ENCODE results near the gene UFD1. TPM values are rescaled to one million over a fixed set of nuclear protein-coding genes. Genes with fewer than 3 reads are reported as not detected.

Gene UFD1
- total and polyA plus RNA-seq, 2 experiments from 2014 or later, result 51.5 to 79.1 TPM

DNA sequence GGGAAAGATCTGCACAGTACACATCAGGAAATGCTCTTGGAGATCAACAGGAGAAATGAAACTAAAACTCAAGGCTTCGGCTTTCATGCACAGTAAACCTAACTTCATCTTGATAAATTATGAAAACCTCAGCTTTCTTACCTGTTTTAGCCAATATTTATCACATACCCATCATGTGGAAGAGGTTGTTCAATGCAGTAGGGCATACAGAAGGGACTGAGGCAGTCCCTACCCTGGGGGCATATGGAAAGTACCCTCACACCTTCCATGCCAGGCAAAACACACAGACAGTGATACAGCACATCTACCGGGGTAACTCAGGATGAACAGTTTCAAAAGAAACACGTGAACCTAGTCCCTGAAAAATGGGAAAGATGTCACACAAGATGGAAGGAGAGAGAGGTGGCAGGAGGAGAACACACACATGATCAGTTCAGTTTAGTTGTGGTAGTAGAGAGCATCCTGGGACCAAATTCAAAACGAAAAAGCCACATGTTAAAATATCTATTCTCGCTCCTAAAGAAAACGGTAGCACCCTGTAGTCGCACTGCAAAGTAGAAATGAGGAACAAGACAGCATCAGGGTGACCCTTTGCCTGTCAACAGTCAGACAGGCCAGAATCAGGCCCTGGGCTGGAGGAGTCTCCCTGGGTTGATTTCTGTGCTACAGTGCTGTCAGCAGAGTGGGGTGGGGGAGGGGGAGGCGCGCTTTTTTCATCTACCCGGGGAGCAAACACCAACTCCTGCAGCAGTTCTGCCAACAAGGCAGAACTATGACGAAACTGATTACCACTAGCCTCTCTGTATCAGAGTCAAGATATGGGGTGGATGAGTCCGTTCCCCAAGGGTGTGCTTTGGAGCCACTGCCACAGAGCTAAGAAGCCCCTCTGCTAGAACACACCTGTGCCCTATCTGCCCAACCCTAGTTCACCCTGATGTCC is 48.8 kb downstream of the UFD1 start:
- no peaks in the 10 kb centered on the region for H3K9me3 ChIP-seq (ENCODE audit: low read depth)
- H3K27me3 ChIP-seq, result no peaks in the 10 kb centered on the region
- H3K4me1 ChIP-seq (ENCODE audit: insufficient read depth), result peaks cover 18% of the 10 kb centered on the region
- DNase-seq (ENCODE audit: low spot score), result peak; percentile 79
- H3K4me2 ChIP-seq, result peak overlapping the region; percentile 97
- H4K20me1 ChIP-seq (ENCODE audit: insufficient read depth, poor library complexity, severe bottlenecking), result peaks cover 28% of the 10 kb centered on the region
- H3K9me2 ChIP-seq (replicated peaks; ENCODE audit: insufficient read depth), result no peaks in the 10 kb centered on the region
- TF ChIP-seq, protein P1, sequence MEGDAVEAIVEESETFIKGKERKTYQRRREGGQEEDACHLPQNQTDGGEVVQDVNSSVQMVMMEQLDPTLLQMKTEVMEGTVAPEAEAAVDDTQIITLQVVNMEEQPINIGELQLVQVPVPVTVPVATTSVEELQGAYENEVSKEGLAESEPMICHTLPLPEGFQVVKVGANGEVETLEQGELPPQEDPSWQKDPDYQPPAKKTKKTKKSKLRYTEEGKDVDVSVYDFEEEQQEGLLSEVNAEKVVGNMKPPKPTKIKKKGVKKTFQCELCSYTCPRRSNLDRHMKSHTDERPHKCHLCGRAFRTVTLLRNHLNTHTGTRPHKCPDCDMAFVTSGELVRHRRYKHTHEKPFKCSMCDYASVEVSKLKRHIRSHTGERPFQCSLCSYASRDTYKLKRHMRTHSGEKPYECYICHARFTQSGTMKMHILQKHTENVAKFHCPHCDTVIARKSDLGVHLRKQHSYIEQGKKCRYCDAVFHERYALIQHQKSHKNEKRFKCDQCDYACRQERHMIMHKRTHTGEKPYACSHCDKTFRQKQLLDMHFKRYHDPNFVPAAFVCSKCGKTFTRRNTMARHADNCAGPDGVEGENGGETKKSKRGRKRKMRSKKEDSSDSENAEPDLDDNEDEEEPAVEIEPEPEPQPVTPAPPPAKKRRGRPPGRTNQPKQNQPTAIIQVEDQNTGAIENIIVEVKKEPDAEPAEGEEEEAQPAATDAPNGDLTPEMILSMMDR (IDR thresholded peaks at IDR 0.05; ENCODE audit: poor library complexity), result no peak
- no peak for TF ChIP-seq EZH2phosphoT487 (IDR thresholded peaks at IDR 0.05; ENCODE audit: low read depth, severe bottlenecking, unreplicated experiment)
- TF ChIP-seq EZH2 (IDR thresholded peaks at IDR 0.05; ENCODE audit: borderline replicate concordance), result no peak
- peak overlapping the region; percentile 64 for H2AFZ ChIP-seq
- H3K79me2 ChIP-seq, result peaks cover 72% of the 10 kb centered on the region
- H3K27ac ChIP-seq, result peak overlapping the region; percentile 98
- H3K36me3 ChIP-seq (replicated peaks; ENCODE audit: insufficient read depth, low read depth), result no peaks in the 10 kb centered on the region
- H3K4me3 ChIP-seq, result peak overlapping the region; percentile 80
- 32% methylated on average over 12 of the region's 12 CpGs for WGBS (ENCODE audit: low lambda C conversion rate, missing lambda C conversion rate)

DNA sequence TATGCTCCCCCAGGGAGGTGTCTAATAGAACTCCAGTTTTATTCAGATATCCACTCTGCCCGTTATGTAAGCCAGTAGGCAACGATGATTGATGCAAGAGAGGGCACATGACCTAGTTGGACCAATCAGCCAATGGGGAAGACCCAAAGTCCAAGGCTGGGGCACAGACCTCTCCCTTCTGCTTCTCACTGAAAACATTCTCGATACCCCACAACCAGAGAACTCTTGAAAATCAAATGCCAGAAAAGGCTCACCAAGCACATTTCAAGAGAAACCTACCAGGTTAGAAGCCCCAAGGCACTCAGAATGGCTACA is 54.9 kb downstream of the UFD1 start:
- DNase-seq (ENCODE audit: low spot score), result no peak
- Histone ChIP-seq H3K27me3 (no peaks in the 10 kb centered on the region), H3K36me3 (replicated peaks; ENCODE audit: insufficient read depth, low read depth) (no peaks in the 10 kb centered on the region), H3K4me2 (no peak overlapping the region), H3K4me3 (no peak overlapping the region), H4K20me1 (ENCODE audit: insufficient read depth, poor library complexity, severe bottlenecking) (peaks cover 79% of the 10 kb centered on the region), H2AFZ (no peak overlapping the region), H3K27ac (no peak overlapping the region), H3K4me1 (ENCODE audit: insufficient read depth) (peaks cover 1% of the 10 kb centered on the region), H3K79me2 (peaks cover 100% of the 10 kb centered on the region), H3K9me3 (ENCODE audit: low read depth) (no peaks in the 10 kb centered on the region), H3K9me2 (replicated peaks; ENCODE audit: insufficient read depth) (no peaks in the 10 kb centered on the region)
- 86% methylated on average over 3 of the region's 3 CpGs for whole genome bisulfite sequencing (ENCODE audit: low lambda C conversion rate, missing lambda C conversion rate)
- TF ChIP-seq EZH2phosphoT487 (IDR thresholded peaks at IDR 0.05; ENCODE audit: low read depth, severe bottlenecking, unreplicated experiment), result no peak
- TF ChIP-seq, protein P1 (IDR thresholded peaks at IDR 0.05; ENCODE audit: poor library complexity), result no peak
- TF ChIP-seq EZH2 (IDR thresholded peaks at IDR 0.05; ENCODE audit: borderline replicate concordance), result no peak

GRCh38 chr22:19422440-19423301 is 56.3 kb downstream of the UFD1 start:
- no peaks in the 10 kb centered on the region for H3K27me3 ChIP-seq
- TF ChIP-seq EZH2 (IDR thresholded peaks at IDR 0.05; ENCODE audit: borderline replicate concordance) (no peak), EZH2phosphoT487 (IDR thresholded peaks at IDR 0.05; ENCODE audit: low read depth, severe bottlenecking, unreplicated experiment) (no peak)
- TF ChIP-seq, protein P1 (IDR thresholded peaks at IDR 0.05; ENCODE audit: poor library complexity), result no peak
- H4K20me1 ChIP-seq (ENCODE audit: insufficient read depth, poor library complexity, severe bottlenecking), result peaks cover 82% of the 10 kb centered on the region
- H3K4me1 ChIP-seq (ENCODE audit: insufficient read depth), result no peaks in the 10 kb centered on the region
- no peaks in the 10 kb centered on the region for H3K9me3 ChIP-seq (ENCODE audit: low read depth)
- H2AFZ ChIP-seq, result no peak overlapping the region
- DNase-seq (ENCODE audit: low spot score), result no peak
- H3K4me3 ChIP-seq, result no peak overlapping the region
- no peaks in the 10 kb centered on the region for H3K36me3 ChIP-seq (replicated peaks; ENCODE audit: insufficient read depth, low read depth)
- H3K4me2 ChIP-seq, result no peak overlapping the region
- no peak overlapping the region for H3K27ac ChIP-seq
- H3K79me2 ChIP-seq, result peaks cover 100% of the 10 kb centered on the region
- 86% methylated on average over 11 of the region's 11 CpGs for WGBS (ENCODE audit: low lambda C conversion rate, missing lambda C conversion rate)
- H3K9me2 ChIP-seq (replicated peaks; ENCODE audit: insufficient read depth), result no peaks in the 10 kb centered on the region
